ENCODE measurements around the gene SLC4A8.
"Not testable (repeated sequence)": the region's sequence is repeated elsewhere in the genome, so short reads cannot be mapped to it uniquely, and the experiment has no call there.

Gene SLC4A8

DNA sequence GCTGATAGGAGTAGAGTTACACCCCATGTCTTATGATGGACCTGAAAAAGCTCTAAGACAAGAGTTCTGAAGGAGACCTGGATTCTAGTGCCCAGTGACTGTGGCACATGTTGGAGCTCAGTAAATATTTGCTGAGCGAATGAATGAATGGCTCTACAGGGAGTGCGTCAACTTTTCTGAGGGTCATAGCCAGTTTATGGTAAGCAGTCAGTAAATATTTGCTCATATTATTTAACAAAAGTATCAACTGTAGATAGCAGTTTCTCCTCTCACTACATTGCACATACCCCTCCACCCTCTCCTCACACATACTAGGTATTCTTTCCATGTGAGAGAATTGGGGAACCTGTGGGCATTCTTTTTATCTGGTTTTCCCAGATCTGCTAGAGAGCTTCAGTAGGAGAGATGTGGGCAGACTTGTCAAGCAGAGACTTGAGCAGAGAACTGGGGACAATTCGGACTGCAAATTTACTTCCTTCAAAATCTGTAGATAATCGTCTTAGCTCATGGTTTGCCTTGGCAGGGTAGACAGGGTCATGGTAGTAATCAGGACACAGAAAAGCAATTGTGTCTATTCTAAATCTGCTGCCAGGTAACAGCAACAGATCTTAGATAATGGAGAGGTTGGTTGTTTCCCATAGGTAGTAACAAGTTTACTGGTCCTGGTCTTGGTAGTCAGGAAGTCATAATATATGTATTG is 5.7 kb downstream of the SLC4A8 start:
- no peak for DNase-seq

DNA sequence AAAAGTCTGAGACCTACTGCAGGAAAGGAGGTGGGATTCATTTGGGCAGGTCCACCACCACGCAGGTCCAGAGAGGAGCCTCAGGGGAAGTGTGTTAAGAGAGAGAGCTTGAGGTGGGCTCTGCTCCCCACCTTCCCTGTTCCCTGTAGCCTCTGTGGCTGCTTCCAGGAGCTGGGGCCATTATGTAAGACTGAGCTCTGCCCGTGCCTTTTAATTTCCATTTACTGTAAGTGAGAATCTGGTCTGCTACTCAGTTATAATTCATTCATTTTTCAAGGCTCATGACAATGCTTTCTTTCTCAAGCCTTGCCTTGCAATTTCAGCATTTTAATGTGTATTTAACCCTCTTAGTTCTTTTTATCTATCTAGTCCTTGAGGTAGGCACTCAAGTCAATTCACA is 8.3 kb downstream of the SLC4A8 start:
- DNase-seq: no peak

DNA sequence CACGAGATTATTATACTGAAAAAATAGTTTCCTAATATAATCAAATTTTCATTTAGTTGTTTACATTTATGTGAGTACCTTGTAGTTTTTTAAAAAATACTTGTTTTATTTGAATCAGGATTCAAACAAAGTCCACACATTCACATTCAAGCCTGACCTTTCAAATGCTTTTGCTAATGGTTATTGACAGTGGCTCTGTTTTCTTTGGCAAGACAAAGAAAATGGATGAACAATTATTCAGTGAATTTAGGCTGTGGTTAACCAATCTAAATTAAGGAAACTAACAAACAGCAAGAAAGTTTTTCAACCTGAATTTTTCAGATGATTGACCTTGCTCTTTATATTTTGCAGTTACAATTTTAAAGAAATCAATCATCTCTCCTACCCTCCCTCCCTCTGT is 9.7 kb downstream of the SLC4A8 start:
- no peak for DNase-seq

DNA sequence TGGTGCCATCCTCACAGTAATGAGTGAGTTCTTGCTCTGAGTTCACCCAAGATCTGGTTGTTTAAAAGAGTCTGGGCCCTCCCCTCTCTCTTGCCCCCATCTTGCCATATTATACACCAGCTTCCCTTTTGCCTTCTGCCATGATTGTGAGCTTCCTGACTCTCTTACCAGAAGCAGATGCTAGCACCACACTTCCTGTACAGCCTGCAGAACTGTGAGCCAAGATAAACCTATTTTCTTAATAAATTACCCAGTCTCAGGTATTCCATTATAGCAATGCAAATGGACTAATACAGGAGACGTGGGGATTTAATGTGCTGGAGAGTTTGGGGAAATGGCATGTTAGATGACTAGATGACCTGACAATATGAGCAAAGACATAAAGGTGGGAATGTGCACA is 12.8 kb downstream of the SLC4A8 start:
- no peak for DNase-seq

DNA sequence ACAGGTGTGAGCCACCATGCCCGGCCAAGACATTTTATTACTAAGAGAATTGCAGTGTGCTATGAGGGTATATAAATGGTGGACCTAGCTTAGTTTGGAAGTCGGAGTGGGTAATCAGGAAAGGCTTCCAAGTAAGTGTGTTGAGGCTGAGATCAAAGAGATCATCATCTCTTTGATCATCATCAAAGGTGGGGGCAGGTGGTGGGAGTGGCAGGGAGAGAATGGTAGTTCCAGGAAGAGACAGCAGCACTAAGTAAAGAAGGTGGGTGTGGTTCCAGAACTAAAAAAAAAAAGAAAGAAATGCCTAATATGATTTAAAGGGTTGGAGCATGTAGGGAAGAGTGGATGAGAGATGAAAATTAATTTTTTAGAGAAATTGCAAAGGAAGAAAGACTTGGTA is 14.7 kb downstream of the SLC4A8 start:
- DNase-seq: no peak

DNA sequence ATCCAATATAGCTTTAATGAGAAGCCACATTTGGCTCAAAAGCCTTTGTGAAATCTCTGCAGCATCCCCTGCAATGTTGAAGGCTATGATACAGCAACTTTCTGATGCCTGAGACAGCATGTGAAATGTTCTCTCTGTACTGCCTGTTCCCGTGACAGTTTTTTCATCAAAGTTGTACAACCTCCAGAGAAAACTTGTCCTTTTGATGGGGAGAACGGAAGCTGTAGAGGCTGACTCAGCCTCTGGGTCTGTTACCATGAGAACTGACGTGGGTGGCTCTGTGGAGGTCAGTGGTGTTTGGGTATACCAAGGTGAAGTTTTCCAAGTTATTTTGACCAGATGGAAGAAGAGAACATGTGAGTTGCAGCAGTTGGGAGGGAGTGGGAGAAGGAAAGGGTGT is 17.0 kb downstream of the SLC4A8 start:
- DNase-seq: no peak

DNA sequence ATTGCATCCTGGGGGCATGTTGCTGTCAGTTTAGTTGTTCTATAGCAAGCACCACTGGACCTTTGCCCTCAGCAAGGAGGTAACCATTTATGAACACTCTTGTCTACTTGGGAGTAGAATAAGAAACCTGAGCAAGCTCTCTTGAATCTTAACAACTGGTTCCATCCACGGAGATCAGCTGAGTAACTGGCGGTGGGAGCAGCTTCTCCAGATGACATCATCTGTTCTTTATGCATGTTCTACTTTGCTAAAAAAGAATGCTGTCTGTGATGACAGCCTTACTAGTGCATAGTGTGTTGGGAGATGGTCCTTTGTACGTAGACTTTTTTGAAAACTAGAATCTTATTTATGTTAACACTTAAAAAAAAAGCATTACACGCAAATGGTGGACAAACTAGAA is 17.7 kb downstream of the SLC4A8 start:
- DNase-seq: no peak

DNA sequence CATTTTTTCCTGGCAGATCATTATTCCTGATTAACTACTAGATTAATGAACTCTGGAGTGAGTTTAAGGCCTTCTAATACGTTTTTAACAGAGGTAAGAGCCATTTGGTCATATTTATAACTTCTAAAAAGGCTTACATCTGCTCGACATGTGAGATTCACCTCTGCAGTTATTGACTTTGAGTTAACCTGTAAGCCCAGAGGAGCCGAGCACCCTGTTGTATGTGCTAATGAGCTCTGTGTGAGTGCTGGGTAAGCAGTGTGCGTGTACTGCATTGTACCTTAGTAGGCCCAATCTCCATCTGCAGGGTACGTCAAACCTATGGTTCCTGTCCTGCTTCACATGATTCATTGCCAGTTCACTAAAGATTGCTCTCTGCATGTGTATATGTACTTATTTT is 18.9 kb downstream of the SLC4A8 start:
- no peak for DNase-seq

DNA sequence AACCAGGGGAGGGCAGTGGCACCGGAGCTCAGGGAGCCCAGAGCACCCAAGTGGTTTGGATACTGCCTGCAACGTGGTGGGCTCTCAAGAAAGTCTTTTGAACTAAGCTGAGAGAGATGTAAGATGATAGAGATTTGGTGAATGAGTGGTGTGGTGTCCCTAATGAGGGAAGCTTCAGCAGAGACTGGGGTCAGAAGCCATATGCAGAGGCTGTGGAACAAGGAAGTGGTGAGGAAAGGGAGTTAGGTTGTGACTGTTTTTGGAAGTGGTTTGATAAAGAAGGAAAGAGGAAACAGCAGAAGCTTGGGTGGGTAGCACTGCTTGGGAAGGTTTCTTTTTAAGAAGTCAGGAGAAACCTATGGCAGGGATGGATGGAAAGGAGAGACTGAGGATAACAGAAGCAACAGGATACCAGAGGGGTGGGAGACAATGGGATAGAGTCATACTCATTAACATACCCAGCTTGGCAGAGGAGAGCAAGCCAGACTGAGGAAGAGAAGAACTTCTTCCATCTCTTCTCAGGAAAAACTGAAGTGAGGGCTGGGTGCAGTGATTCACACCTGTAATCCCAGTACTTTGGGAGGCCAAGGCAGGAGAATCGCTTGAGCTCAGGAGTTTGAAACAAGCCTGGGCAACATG is 24.1 kb downstream of the SLC4A8 start:
- DNase-seq: no peak

DNA sequence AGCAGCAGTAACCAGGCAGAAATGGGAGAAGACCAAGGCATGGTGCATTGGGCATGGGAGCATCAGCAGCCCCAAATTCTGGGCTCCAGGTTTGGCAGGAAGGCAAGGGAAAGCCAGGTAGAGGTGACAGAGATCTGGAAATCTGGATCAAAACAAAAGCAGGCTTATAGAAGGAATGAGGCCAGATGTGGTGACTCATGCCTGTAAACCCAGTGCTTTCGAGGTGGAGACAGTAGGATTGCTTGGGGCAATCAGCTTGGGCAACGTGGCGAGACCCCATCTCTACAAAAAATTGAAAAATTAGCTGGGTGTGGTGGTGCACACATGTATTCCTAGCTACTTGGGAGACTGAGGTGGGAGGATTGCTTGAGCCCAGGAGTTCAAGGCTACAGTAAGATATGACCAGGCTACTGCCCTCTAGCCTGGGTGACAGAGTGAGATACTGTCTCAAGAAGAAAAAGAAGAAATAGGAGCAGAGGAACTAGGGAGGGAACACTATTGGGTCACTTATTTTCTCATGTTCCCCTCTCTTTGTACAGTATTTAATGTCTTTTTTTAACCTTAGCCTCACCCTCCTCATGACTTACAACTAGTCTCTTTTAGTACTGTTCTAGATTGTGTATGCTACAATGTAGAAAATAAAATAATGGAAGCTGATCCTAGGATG is 25.1 kb downstream of the SLC4A8 start:
- no peak for DNase-seq

DNA sequence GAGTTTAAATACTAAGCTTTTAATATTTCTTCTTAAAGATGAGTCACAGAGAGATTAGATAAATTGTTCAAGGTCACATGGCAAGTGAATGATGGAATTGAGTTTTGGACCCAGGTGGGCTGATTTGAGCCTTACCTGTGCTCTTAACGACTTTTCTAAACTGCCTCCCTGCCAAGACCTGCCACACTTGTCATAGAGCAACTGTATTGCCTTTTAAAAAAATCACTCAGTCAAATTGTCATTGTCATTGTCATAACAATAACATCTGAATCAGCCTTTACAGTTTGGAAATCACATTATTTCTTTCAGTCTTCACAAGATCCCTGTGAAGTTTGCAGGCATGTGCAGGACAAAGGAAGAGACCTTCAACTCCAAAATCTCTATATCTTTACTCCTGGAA is 25.7 kb downstream of the SLC4A8 start:
- DNase-seq: no peak

DNA sequence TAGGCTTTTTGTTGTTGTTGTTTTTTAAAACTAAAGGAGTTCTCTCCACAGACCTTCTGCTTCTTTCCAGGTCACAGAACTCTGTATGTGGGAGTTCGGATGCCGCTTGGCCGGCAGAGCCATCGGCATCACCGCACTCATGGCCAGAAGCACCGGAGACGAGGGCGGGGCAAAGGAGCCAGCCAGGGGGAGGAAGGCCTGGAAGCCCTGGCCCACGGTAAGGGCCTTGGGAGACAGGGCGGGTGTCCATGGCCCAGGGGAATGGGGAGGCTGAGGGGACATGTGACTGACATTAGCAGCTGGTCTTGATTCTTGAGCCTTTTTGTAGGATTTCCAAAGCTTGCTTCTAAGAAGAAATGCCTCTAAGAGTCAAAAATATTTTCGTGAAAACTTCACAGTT is 26.2 kb downstream of the SLC4A8 start:
- DNase-seq: no peak

DNA sequence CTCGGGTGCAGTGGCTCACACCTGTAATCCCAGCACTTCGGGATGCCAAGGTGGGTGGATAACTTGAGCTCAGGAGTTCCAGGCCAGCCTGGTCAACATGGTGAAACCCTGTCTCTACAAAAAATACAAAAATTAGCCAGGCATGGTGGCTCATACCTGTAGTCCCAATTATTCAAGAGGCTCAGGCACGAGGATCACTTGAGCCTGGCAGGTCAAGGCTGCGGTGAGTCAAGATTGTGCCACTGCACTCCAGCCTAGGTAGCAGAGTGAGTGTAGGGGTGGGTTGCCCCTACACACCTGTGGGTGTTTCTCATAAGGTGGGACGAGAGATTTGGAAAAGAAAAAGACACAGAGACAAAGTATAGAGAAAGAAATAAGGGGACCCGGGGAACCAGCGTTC is 29.4 kb downstream of the SLC4A8 start:
- DNase-seq: not testable (repeated sequence)

DNA sequence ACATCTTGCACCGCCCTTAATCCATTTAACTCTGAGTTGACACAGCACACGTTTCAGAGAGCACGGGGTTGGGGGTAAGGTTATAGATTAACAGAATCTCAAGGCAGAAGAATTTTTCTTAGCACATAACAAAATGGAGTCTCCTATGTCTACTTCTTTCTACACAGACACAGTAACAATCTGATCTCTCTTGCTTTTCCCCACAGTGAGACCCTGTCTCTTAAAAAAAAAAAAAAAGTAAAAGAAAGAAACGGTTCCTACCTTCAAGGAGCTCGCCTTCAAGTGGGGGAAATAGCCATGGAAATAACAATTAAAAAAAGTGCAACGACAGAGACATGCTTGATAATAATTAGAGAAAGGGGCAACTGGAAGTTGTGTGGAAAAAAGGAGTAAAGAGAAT is 30.4 kb downstream of the SLC4A8 start:
- DNase-seq: not testable (repeated sequence)

DNA sequence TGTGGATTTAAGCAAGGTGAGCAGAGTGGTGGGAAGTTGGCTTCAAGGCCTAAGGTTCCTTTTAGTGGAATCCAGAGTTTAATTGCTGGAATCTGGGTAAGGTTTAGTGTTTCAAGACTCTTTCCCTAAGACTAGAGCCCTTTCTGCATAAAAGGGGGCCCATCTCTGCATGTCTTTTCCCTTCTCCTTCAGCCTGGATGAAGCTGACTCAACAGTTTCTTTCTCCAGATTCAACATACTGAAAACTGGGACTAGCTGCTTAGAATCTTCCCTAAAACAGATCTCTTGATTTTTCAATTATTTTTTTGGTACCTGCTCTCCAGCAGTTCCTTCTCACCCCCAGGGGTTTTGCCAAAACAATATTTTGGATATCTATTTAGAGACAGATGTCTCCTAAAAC is 34.0 kb downstream of the SLC4A8 start:
- DNase-seq: no peak

DNA sequence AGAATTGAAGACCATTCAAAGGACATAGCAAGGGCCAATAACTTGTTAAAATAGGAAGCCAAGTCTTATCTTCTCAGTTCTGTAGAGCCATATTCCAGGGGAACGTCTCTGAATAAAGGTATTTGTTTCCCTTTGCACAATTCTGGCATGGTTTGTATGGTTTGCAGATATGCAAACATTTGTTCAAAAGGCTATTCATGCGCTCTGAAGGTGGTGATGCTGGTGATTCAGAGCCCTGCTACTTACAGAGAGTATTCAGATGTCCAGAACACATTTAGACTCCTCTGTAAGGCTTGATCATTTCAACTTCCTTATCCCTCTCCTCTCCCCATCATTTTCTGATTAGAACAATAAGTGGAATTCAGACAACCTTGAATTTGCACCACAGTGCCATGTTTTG is 35.9 kb downstream of the SLC4A8 start:
- DNase-seq: no peak

DNA sequence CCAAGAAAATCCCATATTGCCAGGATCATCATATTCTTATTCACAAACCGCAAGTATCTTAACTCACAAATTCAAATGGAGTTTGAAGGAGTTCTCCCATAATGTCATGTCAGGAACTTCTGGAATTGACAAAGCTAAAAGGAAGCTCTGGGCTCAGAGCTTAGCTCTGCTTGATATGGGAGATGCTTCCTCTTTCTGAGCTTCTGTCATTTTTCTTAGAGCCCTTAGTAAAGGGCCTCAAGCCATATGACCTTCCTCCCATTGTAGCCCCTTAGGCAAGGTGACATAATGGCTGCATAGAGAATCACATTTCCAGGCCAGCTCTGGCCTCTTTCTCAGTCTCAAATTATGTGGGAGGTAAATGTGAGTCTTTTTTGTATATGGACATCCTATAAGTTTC is 40.9 kb downstream of the SLC4A8 start:
- DNase-seq: no peak

DNA sequence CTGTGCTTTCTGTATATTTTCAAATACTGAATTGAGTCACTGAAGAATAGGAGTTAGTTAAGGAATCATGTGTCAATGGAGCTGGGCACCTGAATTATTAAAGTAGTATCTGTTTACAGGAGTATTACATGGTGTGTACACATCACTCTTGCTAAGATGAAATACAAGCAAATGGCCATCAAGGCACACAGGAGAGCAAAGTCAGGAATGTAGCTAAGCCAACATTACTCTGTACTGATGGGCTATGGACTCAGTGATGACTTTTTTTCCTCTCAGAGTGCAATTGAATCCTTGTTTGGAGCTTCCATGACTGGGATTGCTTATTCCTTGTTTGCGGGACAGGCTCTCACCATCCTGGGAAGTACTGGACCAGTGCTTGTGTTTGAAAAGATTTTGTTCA is 45.5 kb downstream of the SLC4A8 start:
- no peak for DNase-seq

DNA sequence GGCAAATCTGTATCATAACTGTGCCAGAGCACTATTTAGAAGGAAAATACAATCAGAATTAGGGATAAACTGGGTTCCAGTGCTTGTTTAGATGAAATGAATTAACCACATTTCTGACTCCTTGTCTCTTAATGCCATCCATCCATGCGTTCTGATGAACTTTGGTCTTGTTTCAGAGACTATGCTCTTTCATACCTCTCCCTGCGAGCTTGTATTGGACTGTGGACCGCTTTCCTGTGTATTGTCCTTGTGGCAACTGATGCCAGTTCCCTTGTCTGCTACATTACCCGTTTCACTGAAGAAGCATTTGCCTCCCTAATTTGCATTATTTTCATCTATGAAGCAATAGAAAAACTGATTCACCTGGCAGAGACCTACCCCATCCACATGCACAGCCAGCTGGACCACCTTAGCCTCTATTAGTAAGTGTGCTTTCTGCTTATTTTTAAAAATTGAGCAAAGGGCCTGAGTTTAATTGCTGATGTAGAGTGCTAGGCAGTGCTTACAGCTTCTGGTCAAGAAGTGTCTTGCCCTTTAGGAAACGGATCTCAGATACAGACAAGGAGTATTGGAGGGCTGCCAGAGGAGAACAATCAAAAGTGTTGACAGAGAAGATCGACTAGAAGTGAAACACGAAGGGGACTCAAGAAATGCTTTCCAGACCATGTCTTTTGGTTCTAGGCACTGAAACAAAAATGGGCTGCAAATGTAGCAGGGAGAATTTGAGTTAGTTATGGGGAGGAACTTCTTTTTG is 46.7 kb downstream of the SLC4A8 start:
- no peak for DNase-seq

DNA sequence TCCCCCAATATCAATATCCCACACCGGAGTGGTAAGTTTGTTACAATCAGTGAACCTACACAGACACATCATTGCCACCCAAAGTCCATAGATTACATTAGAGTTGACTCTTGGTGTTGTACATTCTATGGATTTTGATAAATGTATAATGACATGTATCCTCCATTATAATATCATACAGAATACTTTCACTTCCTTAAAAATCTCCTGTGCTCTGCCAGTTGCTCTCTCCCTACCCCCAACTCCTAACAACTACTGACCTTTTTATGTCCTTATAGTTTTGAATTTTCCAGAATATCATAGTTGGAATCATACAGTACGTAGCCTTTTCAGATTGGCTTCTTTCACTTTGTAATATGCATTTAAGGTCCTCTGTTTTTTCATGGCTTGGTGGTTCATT is 48.4 kb downstream of the SLC4A8 start:
- no peak for DNase-seq

DNA sequence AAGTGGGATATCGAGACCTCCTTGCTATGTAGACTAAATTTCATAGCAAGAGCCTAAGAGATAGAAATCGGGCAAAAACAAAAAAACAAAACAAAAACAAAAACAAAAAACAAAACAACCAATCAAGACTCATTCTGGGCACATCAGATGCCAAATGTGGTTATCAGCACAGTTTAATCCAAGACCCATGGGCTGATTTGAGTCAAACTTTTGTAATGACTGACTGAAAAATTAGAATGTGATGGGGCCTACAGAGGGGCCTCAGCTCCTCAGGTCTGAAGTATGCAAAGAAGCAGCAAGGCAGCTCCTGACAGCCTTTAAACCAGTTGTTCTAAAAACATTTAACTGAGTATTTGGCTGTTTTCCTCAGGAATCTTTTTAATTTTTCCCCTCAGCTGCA is 49.3 kb downstream of the SLC4A8 start:
- DNase-seq: no peak

DNA sequence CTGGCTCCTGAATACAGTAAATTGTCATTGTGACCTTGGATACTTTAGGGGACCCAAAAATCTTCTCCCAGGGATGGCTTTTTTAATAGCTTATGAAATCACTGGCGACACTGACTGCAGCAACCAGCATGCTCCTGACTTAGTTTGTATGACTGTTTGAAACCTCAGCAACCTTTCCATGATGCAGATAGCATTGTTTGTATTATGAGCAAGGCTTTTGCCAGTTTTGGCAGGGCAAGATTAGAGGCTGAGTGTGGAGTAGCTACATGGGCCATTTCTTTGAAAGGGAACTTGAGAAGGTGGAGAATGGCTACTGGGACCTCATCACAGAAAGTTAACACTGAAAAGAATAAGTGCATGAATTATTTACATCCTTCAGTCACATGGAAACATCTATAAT is 50.9 kb downstream of the SLC4A8 start:
- DNase-seq: no peak

DNA sequence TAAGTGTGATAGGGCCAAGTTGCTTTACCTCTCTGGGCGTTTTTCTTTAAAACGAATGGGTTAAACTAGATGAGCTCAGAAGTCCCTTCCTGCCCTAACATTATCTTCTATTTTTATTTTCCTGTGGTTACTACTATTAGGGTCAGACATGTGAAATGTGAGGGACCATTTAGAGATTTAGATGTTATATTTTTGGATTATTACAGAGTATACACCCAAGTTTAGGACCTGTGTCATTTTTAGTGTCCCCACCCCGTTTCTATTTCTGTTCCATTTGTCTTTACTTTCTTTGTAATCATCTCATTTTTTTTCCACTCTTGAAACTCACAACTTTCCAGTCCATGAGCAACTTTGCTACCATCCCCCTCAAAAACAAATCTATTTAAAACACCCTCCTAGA is 56.3 kb downstream of the SLC4A8 start:
- DNase-seq: no peak
